Measurements from ENCODE around the gene GOLGA1. TPM values are rescaled to one million over a fixed set of nuclear protein-coding genes. Genes with fewer than 3 reads are reported as not detected.

The GOLGA1 gene
- total and polyA plus RNA-seq, 10 of the 15 experiments (the other 5 are each of a cell fraction or from before 2014, with no cell fraction given), result 2.9 to 14.1 (median 8.1) TPM

DNA sequence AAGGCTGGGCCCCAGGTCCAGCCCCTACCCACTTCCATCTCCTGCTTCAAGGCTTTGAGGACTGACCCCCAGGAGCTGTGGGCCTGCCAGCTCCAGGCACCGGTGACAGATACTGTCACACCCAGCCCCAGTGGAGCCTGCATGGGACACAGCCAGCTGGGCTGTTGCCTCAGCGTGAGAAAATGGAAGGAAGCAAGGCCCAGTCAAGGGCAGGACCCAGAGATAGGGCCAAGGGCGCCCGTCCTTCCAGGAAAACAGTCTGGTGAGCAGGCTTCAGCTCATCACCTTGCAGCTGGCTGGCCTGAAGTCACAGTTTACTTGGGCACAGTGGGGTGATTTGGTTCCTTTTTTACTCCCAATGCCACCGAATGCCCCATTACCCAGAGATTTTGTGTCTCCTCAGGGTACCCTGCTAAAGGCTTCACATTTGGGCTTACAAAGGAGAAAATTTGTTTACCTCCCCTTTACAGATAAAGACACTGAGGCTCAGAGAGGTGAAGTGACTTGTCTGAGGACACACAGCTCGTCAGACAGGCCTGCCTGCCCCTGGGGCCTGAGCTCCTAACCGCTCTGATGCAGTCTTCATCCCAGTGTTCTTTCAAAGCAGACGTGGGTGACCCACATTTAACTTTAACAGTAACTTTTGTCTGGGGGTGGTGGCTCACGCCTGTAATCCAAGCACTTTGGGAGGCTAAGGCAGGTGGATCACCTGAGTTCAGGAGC, 109.1 kb downstream of the GOLGA1 start (continued):
- TF ChIP-seq, protein P1, sequence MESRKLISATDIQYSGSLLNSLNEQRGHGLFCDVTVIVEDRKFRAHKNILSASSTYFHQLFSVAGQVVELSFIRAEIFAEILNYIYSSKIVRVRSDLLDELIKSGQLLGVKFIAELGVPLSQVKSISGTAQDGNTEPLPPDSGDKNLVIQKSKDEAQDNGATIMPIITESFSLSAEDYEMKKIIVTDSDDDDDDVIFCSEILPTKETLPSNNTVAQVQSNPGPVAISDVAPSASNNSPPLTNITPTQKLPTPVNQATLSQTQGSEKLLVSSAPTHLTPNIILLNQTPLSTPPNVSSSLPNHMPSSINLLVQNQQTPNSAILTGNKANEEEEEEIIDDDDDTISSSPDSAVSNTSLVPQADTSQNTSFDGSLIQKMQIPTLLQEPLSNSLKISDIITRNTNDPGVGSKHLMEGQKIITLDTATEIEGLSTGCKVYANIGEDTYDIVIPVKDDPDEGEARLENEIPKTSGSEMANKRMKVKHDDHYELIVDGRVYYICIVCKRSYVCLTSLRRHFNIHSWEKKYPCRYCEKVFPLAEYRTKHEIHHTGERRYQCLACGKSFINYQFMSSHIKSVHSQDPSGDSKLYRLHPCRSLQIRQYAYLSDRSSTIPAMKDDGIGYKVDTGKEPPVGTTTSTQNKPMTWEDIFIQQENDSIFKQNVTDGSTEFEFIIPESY (IDR thresholded peaks at IDR 0.05), result no peak
- TF ChIP-seq SP1 (IDR thresholded peaks at IDR 0.05; ENCODE audit: low read depth, low read length) (no peak), MTA2 (IDR thresholded peaks at IDR 0.05; ENCODE audit: low read depth) (no peak)
- TF ChIP-seq, protein P2, sequence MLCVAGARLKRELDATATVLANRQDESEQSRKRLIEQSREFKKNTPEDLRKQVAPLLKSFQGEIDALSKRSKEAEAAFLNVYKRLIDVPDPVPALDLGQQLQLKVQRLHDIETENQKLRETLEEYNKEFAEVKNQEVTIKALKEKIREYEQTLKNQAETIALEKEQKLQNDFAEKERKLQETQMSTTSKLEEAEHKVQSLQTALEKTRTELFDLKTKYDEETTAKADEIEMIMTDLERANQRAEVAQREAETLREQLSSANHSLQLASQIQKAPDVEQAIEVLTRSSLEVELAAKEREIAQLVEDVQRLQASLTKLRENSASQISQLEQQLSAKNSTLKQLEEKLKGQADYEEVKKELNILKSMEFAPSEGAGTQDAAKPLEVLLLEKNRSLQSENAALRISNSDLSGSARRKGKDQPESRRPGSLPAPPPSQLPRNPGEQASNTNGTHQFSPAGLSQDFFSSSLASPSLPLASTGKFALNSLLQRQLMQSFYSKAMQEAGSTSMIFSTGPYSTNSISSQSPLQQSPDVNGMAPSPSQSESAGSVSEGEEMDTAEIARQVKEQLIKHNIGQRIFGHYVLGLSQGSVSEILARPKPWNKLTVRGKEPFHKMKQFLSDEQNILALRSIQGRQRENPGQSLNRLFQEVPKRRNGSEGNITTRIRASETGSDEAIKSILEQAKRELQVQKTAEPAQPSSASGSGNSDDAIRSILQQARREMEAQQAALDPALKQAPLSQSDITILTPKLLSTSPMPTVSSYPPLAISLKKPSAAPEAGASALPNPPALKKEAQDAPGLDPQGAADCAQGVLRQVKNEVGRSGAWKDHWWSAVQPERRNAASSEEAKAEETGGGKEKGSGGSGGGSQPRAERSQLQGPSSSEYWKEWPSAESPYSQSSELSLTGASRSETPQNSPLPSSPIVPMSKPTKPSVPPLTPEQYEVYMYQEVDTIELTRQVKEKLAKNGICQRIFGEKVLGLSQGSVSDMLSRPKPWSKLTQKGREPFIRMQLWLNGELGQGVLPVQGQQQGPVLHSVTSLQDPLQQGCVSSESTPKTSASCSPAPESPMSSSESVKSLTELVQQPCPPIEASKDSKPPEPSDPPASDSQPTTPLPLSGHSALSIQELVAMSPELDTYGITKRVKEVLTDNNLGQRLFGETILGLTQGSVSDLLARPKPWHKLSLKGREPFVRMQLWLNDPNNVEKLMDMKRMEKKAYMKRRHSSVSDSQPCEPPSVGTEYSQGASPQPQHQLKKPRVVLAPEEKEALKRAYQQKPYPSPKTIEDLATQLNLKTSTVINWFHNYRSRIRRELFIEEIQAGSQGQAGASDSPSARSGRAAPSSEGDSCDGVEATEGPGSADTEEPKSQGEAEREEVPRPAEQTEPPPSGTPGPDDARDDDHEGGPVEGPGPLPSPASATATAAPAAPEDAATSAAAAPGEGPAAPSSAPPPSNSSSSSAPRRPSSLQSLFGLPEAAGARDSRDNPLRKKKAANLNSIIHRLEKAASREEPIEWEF (IDR thresholded peaks at IDR 0.05; ENCODE audit: insufficient replicate concordance, low read depth, low read length), result no peak
